GM12878 (cell line): ENCODE data around the gene C15orf39.

ENCODE experiments used
- BCL11A ChIP-seq: IDR thresholded peaks from 2 replicates; pipeline ENCODE4 v1.6.1; 2011; ENCODE audit warnings: low read depth, low read length
- CREB1 ChIP-seq: IDR thresholded peaks from 2 replicates; pipeline ENCODE4 v1.6.1; 2012; ENCODE audit warnings: low read depth, mild to moderate bottlenecking, inconsistent platforms
- JUND ChIP-seq: IDR thresholded peaks from 2 replicates; pipeline ENCODE4 v1.6.1; 2012; ENCODE audit warnings: low read depth, mild to moderate bottlenecking, low read length, improper control_type of control experiment, moderate library complexity
- PAX8 ChIP-seq: fragments of 450-650 bp; IDR thresholded peaks from 2 replicates; pipeline ENCODE4 v1.6.1; 2017; ENCODE audit warnings: mild to moderate bottlenecking, moderate library complexity
- POLR2AphosphoS5 ChIP-seq: IDR thresholded peaks from 2 replicates; pipeline ENCODE4 v1.6.1; 2011; ENCODE audit warnings: mild to moderate bottlenecking, low read length, inconsistent platforms
- TARDBP ChIP-seq: IDR thresholded peaks from 2 replicates; pipeline ENCODE4 v1.6.1; 2016; ENCODE audit warnings: borderline replicate concordance
- TCF12 ChIP-seq: IDR thresholded peaks from 2 replicates; pipeline ENCODE4 v1.6.1; 2011; ENCODE audit warnings: low read depth, mild to moderate bottlenecking, low read length
- ZBTB11 ChIP-seq: fragments of 450-650 bp; formaldehyde crosslinking; IDR thresholded peaks from 2 replicates; pipeline ENCODE4 v1.5.0; 2022; ENCODE audit warnings: mild to moderate bottlenecking, missing genetic modification characterization
- ZBTB33 ChIP-seq: fragments of 450-650 bp; IDR thresholded peaks from 2 replicates; pipeline ENCODE4 v1.6.1; 2017; ENCODE audit warnings: mild to moderate bottlenecking
- TF ChIP-seq, protein P1 (sequence below): fragments of 450-650 bp; IDR thresholded peaks from 2 replicates; pipeline ENCODE4 v1.6.1; 2016; ENCODE audit warnings: mild to moderate bottlenecking, moderate library complexity, borderline replicate concordance
- TF ChIP-seq, protein P2 (sequence below), 3 experiments: IDR thresholded peaks in 2 of 3; conservative IDR thresholded peaks in 1 of 3; 2 replicates each; pipeline ENCODE4 v1.5.1; 2011; ENCODE audit warnings: low read depth in 3 of 3, low read length in 3 of 3, mild to moderate bottlenecking in 3 of 3, control low read depth in 2 of 3, moderate library complexity in 2 of 3, inconsistent platforms in 1 of 3, mixed read lengths in 1 of 3; ENCODE audit not compliant: control insufficient read depth in 2 of 3, insufficient read depth in 1 of 3; ENCODE audit errors: extremely low read depth in 1 of 3

DNA sequence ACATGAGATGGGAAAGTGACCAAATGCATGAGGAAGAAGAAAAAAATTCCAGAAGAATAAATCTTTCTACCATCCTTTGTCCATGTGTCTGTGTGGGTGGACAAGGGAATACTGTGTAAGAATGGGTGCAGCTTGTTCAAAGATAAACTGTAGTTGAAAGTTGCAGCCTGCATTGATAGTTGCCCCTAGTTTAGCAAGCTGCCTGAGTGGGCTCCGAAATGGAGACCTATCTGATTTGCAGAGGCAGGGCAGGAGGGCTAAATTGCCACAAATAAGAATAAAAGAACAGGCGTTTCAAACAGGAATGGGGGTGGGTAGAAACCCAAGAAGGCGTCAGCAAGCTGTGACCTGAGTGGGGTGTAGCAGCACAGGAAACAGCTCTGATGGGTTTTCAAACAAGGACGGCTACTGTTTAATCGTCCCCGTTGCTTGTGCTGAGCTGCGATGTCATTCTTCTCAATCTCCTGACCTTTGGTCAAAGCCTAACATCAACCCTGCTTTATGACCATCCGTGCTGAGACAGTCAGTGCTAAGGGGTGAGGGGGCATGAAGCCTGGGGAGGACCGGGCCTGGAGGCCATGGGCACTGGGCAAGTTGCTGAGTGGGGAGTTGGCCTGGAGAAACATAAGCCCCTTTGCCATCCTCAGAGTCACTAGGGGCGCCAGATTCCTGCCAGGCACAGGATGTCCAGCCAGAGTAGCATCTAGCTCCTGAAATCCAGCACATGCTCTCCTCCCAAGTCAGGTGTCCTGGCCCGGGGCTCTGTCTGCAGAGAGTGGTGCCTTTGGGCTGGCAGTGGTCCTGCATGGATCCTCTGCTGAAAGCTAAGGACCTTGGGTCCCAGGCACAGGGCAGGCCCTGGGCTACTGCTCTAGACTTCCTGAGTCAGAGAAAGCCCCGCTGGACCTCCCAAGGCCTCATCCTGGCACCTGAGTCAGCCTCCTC, 19.2 kb upstream of the C15orf39 start:
- TF ChIP-seq PAX8 (no peak), ZBTB33 (no peak), ZBTB11 (CRISPR knock-in tag) (no peak), TCF12 (no peak), TARDBP (no peak), POLR2AphosphoS5 (no peak), BCL11A (no peak), JUND (no peak), CREB1 (no peak)
- TF ChIP-seq, protein P1, sequence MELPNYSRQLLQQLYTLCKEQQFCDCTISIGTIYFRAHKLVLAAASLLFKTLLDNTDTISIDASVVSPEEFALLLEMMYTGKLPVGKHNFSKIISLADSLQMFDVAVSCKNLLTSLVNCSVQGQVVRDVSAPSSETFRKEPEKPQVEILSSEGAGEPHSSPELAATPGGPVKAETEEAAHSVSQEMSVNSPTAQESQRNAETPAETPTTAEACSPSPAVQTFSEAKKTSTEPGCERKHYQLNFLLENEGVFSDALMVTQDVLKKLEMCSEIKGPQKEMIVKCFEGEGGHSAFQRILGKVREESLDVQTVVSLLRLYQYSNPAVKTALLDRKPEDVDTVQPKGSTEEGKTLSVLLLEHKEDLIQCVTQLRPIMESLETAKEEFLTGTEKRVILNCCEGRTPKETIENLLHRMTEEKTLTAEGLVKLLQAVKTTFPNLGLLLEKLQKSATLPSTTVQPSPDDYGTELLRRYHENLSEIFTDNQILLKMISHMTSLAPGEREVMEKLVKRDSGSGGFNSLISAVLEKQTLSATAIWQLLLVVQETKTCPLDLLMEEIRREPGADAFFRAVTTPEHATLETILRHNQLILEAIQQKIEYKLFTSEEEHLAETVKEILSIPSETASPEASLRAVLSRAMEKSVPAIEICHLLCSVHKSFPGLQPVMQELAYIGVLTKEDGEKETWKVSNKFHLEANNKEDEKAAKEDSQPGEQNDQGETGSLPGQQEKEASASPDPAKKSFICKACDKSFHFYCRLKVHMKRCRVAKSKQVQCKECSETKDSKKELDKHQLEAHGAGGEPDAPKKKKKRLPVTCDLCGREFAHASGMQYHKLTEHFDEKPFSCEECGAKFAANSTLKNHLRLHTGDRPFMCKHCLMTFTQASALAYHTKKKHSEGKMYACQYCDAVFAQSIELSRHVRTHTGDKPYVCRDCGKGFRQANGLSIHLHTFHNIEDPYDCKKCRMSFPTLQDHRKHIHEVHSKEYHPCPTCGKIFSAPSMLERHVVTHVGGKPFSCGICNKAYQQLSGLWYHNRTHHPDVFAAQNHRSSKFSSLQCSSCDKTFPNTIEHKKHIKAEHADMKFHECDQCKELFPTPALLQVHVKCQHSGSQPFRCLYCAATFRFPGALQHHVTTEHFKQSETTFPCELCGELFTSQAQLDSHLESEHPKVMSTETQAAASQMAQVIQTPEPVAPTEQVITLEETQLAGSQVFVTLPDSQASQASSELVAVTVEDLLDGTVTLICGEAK, result no peak
- TF ChIP-seq, protein P2, sequence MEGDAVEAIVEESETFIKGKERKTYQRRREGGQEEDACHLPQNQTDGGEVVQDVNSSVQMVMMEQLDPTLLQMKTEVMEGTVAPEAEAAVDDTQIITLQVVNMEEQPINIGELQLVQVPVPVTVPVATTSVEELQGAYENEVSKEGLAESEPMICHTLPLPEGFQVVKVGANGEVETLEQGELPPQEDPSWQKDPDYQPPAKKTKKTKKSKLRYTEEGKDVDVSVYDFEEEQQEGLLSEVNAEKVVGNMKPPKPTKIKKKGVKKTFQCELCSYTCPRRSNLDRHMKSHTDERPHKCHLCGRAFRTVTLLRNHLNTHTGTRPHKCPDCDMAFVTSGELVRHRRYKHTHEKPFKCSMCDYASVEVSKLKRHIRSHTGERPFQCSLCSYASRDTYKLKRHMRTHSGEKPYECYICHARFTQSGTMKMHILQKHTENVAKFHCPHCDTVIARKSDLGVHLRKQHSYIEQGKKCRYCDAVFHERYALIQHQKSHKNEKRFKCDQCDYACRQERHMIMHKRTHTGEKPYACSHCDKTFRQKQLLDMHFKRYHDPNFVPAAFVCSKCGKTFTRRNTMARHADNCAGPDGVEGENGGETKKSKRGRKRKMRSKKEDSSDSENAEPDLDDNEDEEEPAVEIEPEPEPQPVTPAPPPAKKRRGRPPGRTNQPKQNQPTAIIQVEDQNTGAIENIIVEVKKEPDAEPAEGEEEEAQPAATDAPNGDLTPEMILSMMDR (IDR thresholded peaks at IDR 0.05 in 2 of 3, conservative IDR thresholded peaks at IDR 0.05 in 1 of 3; ENCODE audit: control insufficient read depth in 2 of 3, extremely low read depth in 1 of 3, insufficient read depth in 1 of 3, low read depth in 3 of 3, low read length in 3 of 3), result no peak
